Fibroblast of skin of left biceps (primary cell): ENCODE data around the gene COPS7A.
"Not testable (repeated sequence)": the region's sequence is repeated elsewhere in the genome, so short reads cannot be mapped to it uniquely, and the experiment has no call there.

Source experiments
- DNase-seq, 2 experiments: peaks; one replicate each; pipeline ENCODE4 v3.0.0-alpha.2; 2013; ENCODE audit warnings: low read depth in 2 of 2

Gene COPS7A

GRCh38 chr12:6701078-6701768, 22.6 kb upstream of the COPS7A start:
- DNase-seq, result no peak

GRCh38 chr12:6703631-6704030, 20.2 kb upstream of the COPS7A start:
- no peak for DNase-seq

- not testable (repeated sequence) for DNase-seq
Observed at GRCh38 chr12:6708351-6708750, 15.5 kb upstream of the COPS7A start.

- no peak for DNase-seq
Observed at GRCh38 chr12:6708960-6709394, 14.9 kb upstream of the COPS7A start.

GRCh38 chr12:6716031-6716873, 7.6 kb upstream of the COPS7A start:
- not testable (repeated sequence) for DNase-seq

- no peak for DNase-seq
Observed at GRCh38 chr12:6716874-6717437, 6.9 kb upstream of the COPS7A start.

GRCh38 chr12:6722863-6723262, 983 bp upstream of the COPS7A start:
- DNase-seq, result no peak

- DNase-seq, result no peak
Observed at GRCh38 chr12:6724409-6724797, 557 bp downstream of the COPS7A start.

GRCh38 chr12:6725350-6725749, 1.5 kb downstream of the COPS7A start:
- DNase-seq, result no peak

- DNase-seq, result no peak
Observed at GRCh38 chr12:6729186-6729585, 5.3 kb downstream of the COPS7A start.

GRCh38 chr12:6730169-6730568, 6.3 kb downstream of the COPS7A start:
- DNase-seq, result no peak

GRCh38 chr12:6734506-6735387, 10.9 kb downstream of the COPS7A start:
- DNase-seq, result no peak

GRCh38 chr12:6735448-6736191, 11.8 kb downstream of the COPS7A start:
- DNase-seq, result peak; percentile 34 to 42

- no peak for DNase-seq
Observed at GRCh38 chr12:6736754-6737153, 12.9 kb downstream of the COPS7A start.

GRCh38 chr12:6742080-6742479, 18.2 kb downstream of the COPS7A start:
- not testable (repeated sequence) for DNase-seq

- no peak for DNase-seq
Observed at GRCh38 chr12:6742834-6743233, 19.0 kb downstream of the COPS7A start.

- DNase-seq, result not testable (repeated sequence)
Observed at GRCh38 chr12:6743300-6743699, 19.5 kb downstream of the COPS7A start.

- no peak for DNase-seq
Observed at GRCh38 chr12:6745741-6746525, 22.1 kb downstream of the COPS7A start.

- no peak for DNase-seq
Observed at GRCh38 chr12:6747216-6747615, 23.4 kb downstream of the COPS7A start.

- no peak for DNase-seq
Observed at GRCh38 chr12:6748761-6749160, 24.9 kb downstream of the COPS7A start.
